HG03571 (cell line): ENCODE results near the gene TAS2R8.

ENCODE experiments used
- ATAC-seq: cut with Tn5 transposase; IDR thresholded peaks from one replicate; pipeline ENCODE4 v1.9.1; 2021; ENCODE audit not compliant: unreplicated experiment

The TAS2R8 gene

GRCh38 chr12:10756194-10756593, 50.9 kb downstream of the TAS2R8 start:
- no peak for ATAC-seq
